OCI-LY3 (cell line): Measurements from ENCODE around the gene ANP32E.

Source experiments
- EZH2phosphoT487 ChIP-seq: fragments of 200-600 bp; shearing (Covaris generic); IDR thresholded peaks from 2 replicates; pipeline ENCODE4 v1.6.1; 2018; ENCODE audit warnings: antibody characterized with exemption, mixed run types, low read depth
- TF ChIP-seq, protein P1 (sequence below): fragments of 200-600, 300-600 bp; sonication (generic); IDR thresholded peaks from 2 replicates; pipeline ENCODE4 v1.5.1; 2014; ENCODE audit warnings: antibody characterized with exemption, low read length, low read depth

DNA sequence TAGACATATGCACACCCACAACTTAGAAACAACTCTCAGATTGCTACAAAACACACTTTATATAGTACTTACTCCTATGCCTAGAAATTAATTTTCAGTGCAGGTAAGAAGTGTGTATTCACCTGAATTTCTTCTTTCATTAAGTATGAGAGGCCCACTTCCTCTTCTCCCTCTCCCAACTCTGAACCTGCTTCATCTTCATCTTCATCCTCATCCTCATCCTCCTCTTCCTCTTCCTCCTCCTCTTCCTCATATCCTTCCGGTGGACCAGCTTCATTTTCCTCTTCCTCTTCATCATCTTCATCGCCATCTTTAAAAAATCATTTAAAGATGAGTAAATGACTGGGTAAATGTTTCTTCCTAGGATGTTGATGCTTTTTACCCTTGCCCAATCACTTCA lies 9.4 kb downstream of the ANP32E start:
- no peak for TF ChIP-seq EZH2phosphoT487
- TF ChIP-seq, protein P1, sequence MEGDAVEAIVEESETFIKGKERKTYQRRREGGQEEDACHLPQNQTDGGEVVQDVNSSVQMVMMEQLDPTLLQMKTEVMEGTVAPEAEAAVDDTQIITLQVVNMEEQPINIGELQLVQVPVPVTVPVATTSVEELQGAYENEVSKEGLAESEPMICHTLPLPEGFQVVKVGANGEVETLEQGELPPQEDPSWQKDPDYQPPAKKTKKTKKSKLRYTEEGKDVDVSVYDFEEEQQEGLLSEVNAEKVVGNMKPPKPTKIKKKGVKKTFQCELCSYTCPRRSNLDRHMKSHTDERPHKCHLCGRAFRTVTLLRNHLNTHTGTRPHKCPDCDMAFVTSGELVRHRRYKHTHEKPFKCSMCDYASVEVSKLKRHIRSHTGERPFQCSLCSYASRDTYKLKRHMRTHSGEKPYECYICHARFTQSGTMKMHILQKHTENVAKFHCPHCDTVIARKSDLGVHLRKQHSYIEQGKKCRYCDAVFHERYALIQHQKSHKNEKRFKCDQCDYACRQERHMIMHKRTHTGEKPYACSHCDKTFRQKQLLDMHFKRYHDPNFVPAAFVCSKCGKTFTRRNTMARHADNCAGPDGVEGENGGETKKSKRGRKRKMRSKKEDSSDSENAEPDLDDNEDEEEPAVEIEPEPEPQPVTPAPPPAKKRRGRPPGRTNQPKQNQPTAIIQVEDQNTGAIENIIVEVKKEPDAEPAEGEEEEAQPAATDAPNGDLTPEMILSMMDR, result no peak
